Measurements from ENCODE around the gene IQGAP2.
A peak's percentile ranks its signal among the peaks of the same experiment; 100 is the strongest.

Gene IQGAP2

DNA sequence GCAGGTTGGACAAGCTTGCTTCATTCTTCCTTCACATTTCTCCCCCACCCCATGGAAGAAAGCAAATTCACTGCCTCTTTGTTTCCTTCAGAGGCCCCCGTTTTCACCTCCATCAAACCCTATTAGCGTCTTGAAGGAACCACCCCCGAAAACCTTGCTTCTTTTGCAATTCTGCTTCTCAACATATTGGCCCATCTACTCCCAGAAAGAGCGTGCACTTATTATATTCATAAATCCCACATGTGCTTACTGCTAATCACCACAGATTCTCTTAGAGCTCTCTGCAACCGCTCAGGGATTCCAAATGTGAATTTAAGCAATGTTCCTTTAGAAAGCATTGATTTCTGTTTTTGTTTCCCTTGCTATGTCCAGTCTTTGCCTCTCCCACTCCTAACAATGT is 219.0 kb downstream of the IQGAP2 start:
- no peak overlapping the region for H3K4me3 ChIP-seq
- TF ChIP-seq Cebpa-rat (IDR thresholded peaks at IDR 0.05): no peak
- no peak overlapping the region for H3K27ac ChIP-seq
- peaks cover 0 to 92% (median 0%) of the 10 kb centered on the region in 11 experiments; a peak in 4 of 22 replicates for H4K20me1 ChIP-seq
- peaks cover 27 to 94% (median 61%) of the 10 kb centered on the region in 11 experiments for H3K36me3 ChIP-seq
- no peaks in the 10 kb centered on the region for H3K9me3 ChIP-seq (replicated peaks in 1 of 11)
- no peak overlapping the region for H3K9ac ChIP-seq
- H3K4me2 ChIP-seq: peak overlapping the region in 5 of 11 experiments; percentile 2 to 40 (median 30); a peak in 2 of 22 replicates
- peaks cover 13 to 32% (median 21%) of the 10 kb centered on the region in 10 experiments; a peak in 18 of 20 replicates for H3K4me1 ChIP-seq
- H3K27me3 ChIP-seq: no peaks in the 10 kb centered on the region

DNA sequence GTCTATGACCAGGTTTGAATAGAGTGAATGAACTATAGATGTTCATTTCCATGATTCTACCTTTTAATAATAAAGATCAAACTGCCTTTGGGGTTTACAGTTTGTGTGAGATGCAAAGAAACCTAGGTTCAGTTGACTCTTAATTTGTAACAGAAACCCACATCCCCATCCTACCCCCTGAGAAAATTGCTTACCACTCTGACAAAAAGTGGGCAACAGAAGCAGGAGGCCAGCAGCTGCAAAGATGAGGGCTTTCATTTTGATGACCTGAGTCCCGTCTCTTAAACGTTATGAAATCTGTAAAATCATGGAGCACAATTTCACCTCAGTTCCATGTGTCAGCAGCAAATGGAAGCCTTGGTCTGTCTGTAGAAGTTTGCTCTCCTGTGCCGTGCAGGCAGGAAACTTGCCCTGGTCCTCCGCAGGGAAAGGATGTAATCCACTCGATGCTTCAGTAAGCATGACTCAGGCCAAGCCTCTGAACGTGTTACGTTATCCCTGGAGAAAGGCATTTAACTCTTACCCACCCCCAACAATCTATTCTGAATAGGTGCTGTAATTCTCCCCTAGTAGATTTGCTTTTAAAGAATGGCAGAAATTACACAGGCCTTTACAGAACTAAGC is 220.0 kb downstream of the IQGAP2 start, which contains the start of gene F2RL2:
Gene F2RL2 (minus strand): TSS at position 431 of the 624 bp plus-strand sequence. CDS start 173 bp downstream, at position 258.
- no peaks in the 10 kb centered on the region for H3K27me3 ChIP-seq
- H3K9ac ChIP-seq: no peak within 1 kb of the TSS
- H3K4me3 ChIP-seq: no peak within 1 kb of the TSS
- H3K27ac ChIP-seq: no peak within 1 kb of the TSS
- H3K4me1 ChIP-seq: peaks cover 13 to 32% (median 21%) of the 10 kb centered on the region in 10 experiments; a peak in 18 of 20 replicates
- peaks cover 0 to 93% (median 0%) of the 10 kb centered on the region in 11 experiments; a peak in 4 of 22 replicates for H4K20me1 ChIP-seq
- H3K36me3 ChIP-seq: peaks cover 27 to 94% (median 61%) of the 10 kb centered on the region in 11 experiments
- no peaks in the 10 kb centered on the region for H3K9me3 ChIP-seq (replicated peaks in 1 of 11)
- H3K4me2 ChIP-seq: peak within 1 kb of the TSS in 9 of 11 experiments; percentile 5 to 46 (median 30); a peak in 11 of 22 replicates
- no peak for TF ChIP-seq Cebpa-rat (IDR thresholded peaks at IDR 0.05)

DNA sequence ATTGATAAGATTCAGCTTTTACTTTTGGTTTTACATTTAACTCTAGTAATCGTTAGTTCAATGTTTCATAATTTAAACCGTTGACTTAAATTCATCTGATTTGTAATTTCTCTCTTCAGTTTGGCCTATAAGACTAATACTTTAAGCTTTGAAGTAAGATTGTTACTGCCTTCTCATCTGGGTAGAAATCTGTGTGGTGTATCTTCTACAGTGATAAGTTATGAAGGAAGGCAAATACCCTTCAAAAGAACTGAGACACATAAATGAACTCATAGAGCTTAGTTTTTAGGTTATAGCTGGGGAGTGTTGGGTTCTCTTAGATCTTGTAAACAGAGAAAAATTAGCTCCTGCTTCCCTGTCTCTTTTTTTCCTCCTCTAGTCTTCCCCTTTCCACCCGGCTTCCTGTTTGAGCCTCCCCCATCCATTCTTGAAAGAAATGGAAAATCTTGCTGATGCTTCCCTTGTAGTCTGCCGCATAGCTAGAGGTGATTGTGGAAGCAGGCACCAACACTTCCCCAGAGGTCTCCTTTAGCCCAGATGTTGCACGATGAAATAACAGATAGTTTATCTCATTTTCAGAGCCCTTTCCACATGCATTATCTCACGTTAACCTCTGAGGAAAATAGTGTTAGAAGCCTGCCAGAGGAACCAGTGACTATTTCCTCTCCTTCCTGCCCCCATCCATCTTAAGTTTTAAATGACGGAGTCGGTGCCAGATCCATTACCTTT is 222.2 kb downstream of the IQGAP2 start:
- Histone ChIP-seq H3K36me3 (peaks cover 32 to 94% (median 64%) of the 10 kb centered on the region in 11 experiments), H3K27ac (no peak overlapping the region; a peak in 1 of 22 replicates), H3K4me1 (peaks cover 13 to 32% (median 21%) of the 10 kb centered on the region in 10 experiments; a peak in 18 of 20 replicates), H4K20me1 (peaks cover 0 to 99% (median 0%) of the 10 kb centered on the region in 11 experiments; a peak in 4 of 22 replicates), H3K27me3 (no peaks in the 10 kb centered on the region), H3K4me3 (no peak overlapping the region), H3K9ac (no peak overlapping the region), H3K4me2 (peak overlapping the region in 3 of 11 experiments; percentile 0 to 15 (median 3); a peak in 3 of 22 replicates), H3K9me3 (replicated peaks in 1 of 11) (no peaks in the 10 kb centered on the region)
- TF ChIP-seq Cebpa-rat (IDR thresholded peaks at IDR 0.05): no peak

DNA sequence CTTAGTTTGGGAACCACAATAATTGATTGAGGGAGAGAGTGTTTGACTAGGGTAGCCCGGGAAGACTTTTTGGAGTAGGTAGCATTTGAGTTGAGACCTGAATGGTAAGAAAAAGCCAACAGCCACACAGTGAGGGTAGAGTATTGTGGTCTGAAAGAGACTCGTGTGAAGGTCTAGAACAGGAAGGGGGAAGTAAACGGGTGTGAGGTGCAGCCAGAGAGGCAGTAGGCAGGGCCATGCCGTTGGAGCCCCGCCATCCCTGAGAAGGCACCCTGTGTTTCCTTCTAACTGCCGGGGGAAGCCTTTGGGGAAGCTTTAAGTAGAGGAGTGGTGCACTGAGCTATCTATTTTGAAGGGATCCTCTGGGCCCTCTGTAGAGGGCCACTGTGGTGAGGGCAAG is 223.7 kb downstream of the IQGAP2 start:
- H3K9me3 ChIP-seq (replicated peaks in 1 of 11): no peaks in the 10 kb centered on the region
- H3K9ac ChIP-seq: no peak overlapping the region
- no peak overlapping the region for H3K27ac ChIP-seq
- H3K27me3 ChIP-seq: no peaks in the 10 kb centered on the region
- no peak overlapping the region for H3K4me2 ChIP-seq
- H3K4me3 ChIP-seq: no peak overlapping the region
- peaks cover 41 to 94% (median 69%) of the 10 kb centered on the region in 11 experiments for H3K36me3 ChIP-seq
- H3K4me1 ChIP-seq: peaks cover 13 to 31% (median 19%) of the 10 kb centered on the region in 10 experiments; a peak in 18 of 20 replicates
- H4K20me1 ChIP-seq: peaks cover 0 to 99% (median 0%) of the 10 kb centered on the region in 11 experiments; a peak in 3 of 22 replicates
- no peak for TF ChIP-seq Cebpa-rat (IDR thresholded peaks at IDR 0.05)

DNA sequence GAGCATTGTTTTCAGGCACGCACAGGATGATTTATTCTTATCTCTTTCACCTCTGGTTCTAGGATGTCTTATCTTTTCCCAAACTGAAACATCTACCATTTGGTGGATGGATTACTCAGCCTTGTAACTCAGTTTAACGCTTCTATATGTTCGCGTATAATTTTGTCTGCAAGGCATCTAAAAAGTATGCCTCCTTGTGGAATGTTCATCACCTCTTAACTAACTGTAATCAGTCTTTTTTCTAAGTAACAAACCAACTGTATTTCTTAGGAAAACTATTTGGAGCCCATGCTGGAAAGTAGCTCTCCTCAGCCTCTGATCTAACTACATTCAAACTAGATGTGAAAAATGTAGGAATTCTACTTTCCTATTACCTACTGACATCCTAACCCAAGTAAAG is 231.6 kb downstream of the IQGAP2 start:
- H3K9ac ChIP-seq: no peak overlapping the region
- no peak overlapping the region for H3K27ac ChIP-seq
- H3K4me2 ChIP-seq: no peak overlapping the region
- no peaks in the 10 kb centered on the region for H3K9me3 ChIP-seq (replicated peaks in 1 of 11)
- peaks cover 0 to 97% (median 0%) of the 10 kb centered on the region in 11 experiments; a peak in 2 of 22 replicates for H4K20me1 ChIP-seq
- no peak for TF ChIP-seq Cebpa-rat (IDR thresholded peaks at IDR 0.05)
- H3K4me1 ChIP-seq: peaks cover 0 to 29% (median 0%) of the 10 kb centered on the region in 10 experiments; a peak in 6 of 20 replicates
- H3K4me3 ChIP-seq: no peak overlapping the region
- H3K36me3 ChIP-seq: peaks cover 61 to 99% (median 91%) of the 10 kb centered on the region in 11 experiments
- H3K27me3 ChIP-seq: no peaks in the 10 kb centered on the region

DNA sequence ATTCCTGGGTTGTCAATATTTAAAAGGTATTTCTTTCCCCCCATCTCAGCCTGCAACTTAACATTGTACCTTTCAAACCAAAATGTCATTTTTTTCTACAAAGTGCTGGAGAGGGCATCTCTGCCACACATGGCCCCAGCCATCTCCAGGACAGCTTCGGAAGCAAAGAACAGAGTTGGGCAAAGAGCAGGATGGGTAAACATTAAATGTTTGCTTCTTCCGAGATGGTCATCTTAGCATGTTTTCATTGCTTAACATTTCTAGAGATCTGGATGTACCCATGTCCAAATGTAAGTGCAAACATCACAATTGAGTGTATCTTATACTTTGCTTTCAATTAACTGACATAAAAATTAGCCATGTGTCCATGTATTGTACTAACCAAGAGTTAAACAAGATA is 234.4 kb downstream of the IQGAP2 start:
- no peak for TF ChIP-seq Cebpa-rat (IDR thresholded peaks at IDR 0.05)
- Histone ChIP-seq H3K9me3 (replicated peaks in 1 of 11) (no peaks in the 10 kb centered on the region), H3K27ac (no peak overlapping the region), H3K9ac (no peak overlapping the region), H3K36me3 (peaks cover 71 to 97% (median 89%) of the 10 kb centered on the region in 11 experiments), H4K20me1 (peaks cover 0 to 95% (median 0%) of the 10 kb centered on the region in 11 experiments; a peak in 3 of 22 replicates), H3K4me3 (no peak overlapping the region), H3K4me2 (peak overlapping the region in 1 of 11 experiments; percentile 45; a peak in 2 of 22 replicates), H3K4me1 (peaks cover 0 to 37% (median 0%) of the 10 kb centered on the region in 10 experiments; a peak in 6 of 20 replicates), H3K27me3 (no peaks in the 10 kb centered on the region)

DNA sequence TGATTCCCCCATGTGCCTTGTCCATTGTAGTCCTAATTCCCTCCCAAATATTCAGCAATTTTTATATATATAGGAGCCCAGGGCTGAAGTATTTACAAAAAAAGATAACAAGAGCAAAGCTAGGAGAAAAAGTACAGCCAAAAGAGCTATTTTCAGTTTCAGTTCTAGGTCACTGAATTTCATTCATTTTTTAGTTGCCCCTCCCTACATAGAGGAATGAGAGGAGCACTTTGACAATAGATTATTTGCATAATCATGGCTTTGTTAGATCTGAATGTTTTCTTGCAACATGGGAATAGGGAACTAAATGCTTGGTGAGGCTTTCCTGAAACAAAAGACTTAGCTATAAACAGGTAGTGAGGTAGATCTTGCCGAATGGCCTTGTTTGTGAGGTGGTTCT is 235.4 kb downstream of the IQGAP2 start:
- Histone ChIP-seq H4K20me1 (peaks cover 0 to 87% (median 0%) of the 10 kb centered on the region in 11 experiments; a peak in 3 of 22 replicates), H3K4me1 (peaks cover 0 to 37% (median 0%) of the 10 kb centered on the region in 10 experiments; a peak in 6 of 20 replicates), H3K4me3 (no peak overlapping the region), H3K4me2 (peak overlapping the region in 3 of 11 experiments; percentile 34 to 70 (median 45); a peak in 5 of 22 replicates), H3K36me3 (peaks cover 72 to 97% (median 89%) of the 10 kb centered on the region in 11 experiments), H3K27ac (peak overlapping the region in 2 of 11 experiments; percentile 18 to 43; a peak in 3 of 22 replicates), H3K9ac (no peak overlapping the region), H3K9me3 (replicated peaks in 1 of 11) (no peaks in the 10 kb centered on the region), H3K27me3 (no peaks in the 10 kb centered on the region)
- no peak for TF ChIP-seq Cebpa-rat (IDR thresholded peaks at IDR 0.05)

DNA sequence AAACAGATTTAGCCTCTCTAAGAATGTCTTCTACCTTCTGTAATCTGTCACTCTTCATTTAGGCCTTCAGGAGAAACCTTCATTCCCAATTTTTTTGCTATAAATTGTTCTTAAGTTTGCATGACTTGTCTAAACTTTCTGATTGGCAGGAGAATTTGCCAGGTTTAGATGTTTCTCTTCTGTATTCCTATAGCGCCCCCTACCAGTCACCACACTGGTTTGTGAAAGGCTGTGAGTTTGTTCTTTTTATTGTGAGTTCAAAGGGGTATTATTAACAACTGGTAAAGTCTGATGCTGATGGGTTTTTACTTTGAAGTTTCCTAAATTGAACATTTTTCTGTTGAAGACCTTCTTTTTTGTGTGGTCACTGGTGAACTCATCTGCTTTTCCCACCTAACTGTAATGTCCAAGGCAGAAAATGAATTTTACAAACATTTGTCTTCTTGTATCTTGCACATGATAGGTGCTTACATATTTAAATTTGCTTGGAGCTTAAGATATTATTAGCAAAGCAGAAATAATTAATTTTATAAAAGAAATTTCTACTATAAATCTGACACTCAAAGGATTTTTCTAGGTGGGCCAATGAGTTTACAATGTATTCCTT is 238.5 kb downstream of the IQGAP2 start:
- no peak overlapping the region for H3K4me2 ChIP-seq
- H4K20me1 ChIP-seq: peaks cover 0 to 61% (median 0%) of the 10 kb centered on the region in 11 experiments; a peak in 3 of 22 replicates
- no peaks in the 10 kb centered on the region for H3K27me3 ChIP-seq
- TF ChIP-seq Cebpa-rat (IDR thresholded peaks at IDR 0.05): no peak
- H3K9ac ChIP-seq: no peak overlapping the region
- peaks cover 70 to 93% (median 86%) of the 10 kb centered on the region in 11 experiments for H3K36me3 ChIP-seq
- no peak overlapping the region for H3K4me3 ChIP-seq
- no peak overlapping the region for H3K27ac ChIP-seq
- peaks cover 0 to 37% (median 0%) of the 10 kb centered on the region in 10 experiments; a peak in 6 of 20 replicates for H3K4me1 ChIP-seq
- H3K9me3 ChIP-seq (replicated peaks in 1 of 11): peaks cover 0 to 14% (median 7%) of the 10 kb centered on the region in 11 experiments; a peak in 8 of 22 replicates
